ENCODE measurements around the gene RCE1.

GRCh38 chr11:66841861-66842260 is 1.4 kb upstream of the RCE1 start:
- TF ChIP-seq, protein P1, sequence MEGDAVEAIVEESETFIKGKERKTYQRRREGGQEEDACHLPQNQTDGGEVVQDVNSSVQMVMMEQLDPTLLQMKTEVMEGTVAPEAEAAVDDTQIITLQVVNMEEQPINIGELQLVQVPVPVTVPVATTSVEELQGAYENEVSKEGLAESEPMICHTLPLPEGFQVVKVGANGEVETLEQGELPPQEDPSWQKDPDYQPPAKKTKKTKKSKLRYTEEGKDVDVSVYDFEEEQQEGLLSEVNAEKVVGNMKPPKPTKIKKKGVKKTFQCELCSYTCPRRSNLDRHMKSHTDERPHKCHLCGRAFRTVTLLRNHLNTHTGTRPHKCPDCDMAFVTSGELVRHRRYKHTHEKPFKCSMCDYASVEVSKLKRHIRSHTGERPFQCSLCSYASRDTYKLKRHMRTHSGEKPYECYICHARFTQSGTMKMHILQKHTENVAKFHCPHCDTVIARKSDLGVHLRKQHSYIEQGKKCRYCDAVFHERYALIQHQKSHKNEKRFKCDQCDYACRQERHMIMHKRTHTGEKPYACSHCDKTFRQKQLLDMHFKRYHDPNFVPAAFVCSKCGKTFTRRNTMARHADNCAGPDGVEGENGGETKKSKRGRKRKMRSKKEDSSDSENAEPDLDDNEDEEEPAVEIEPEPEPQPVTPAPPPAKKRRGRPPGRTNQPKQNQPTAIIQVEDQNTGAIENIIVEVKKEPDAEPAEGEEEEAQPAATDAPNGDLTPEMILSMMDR (conservative IDR thresholded peaks at IDR 0.05 in 1 of 2, IDR thresholded peaks at IDR 0.05 in 1 of 2; ENCODE audit: extremely low read depth in 1 of 2, insufficient read depth in 1 of 2, low read depth in 1 of 2, low read length in 2 of 2): no peak
- TF ChIP-seq EZH2 (IDR thresholded peaks at IDR 0.05; ENCODE audit: borderline replicate concordance, low read length): no peak

Data from mammary epithelial cell (primary cell).